Gastroesophageal sphincter (tissue), 3 donors: ENCODE measurements around the gene MNAT1.
"Not testable (repeated sequence)": the region's sequence is repeated elsewhere in the genome, so short reads cannot be mapped to it uniquely, and the experiment has no call there.

ENCODE experiments used
- CTCF ChIP-seq, 4 experiments: fragments of 200-600 bp in 2 of 4; fragments of 450-650 bp in 2 of 4; sonication (generic) in 1 of 4; IDR thresholded peaks; one replicate each; pipeline ENCODE4 v1.5.1; 2017 to 2019; ENCODE audit warnings: antibody characterized with exemption in 4 of 4, mild to moderate bottlenecking in 2 of 4, moderate library complexity in 2 of 4
- EP300 ChIP-seq: sonication (generic); formaldehyde crosslinking; IDR thresholded peaks from one replicate; pipeline ENCODE4 v1.6.1; 2017; ENCODE audit warnings: antibody characterized with exemption, mild to moderate bottlenecking

- not testable (repeated sequence) for TF ChIP-seq CTCF (IDR thresholded peaks at IDR 0.05); EP300
Observed at GRCh38 chr14:60890636-60891035, 156.1 kb downstream of the MNAT1 start.
